GM18870 (cell line): ENCODE results near the gene ERLEC1.
"Not testable (repeated sequence)": the region's sequence is repeated elsewhere in the genome, so short reads cannot be mapped to it uniquely, and the experiment has no call there.

Experiments used
- ATAC-seq: cut with Tn5 transposase; IDR thresholded peaks from one replicate; pipeline ENCODE4 v1.9.1; 2021; ENCODE audit warnings: moderate library complexity; ENCODE audit not compliant: unreplicated experiment

The ERLEC1 gene

GRCh38 chr2:53786705-53787613 is at the start of gene ERLEC1, which contains the start of gene ASB3:
Gene ERLEC1, plus strand, starts transcription at chr2:53787044. Its CDS starts 167 bp downstream, at chr2:53787211.
Gene ASB3, minus strand, starts transcription at chr2:53786953. Its CDS starts 21,381 bp downstream, at chr2:53765572.
- peak; percentile 85 for ATAC-seq

GRCh38 chr2:53737091-53737490 is 49.8 kb upstream of the ERLEC1 start:
- no peak for ATAC-seq

- no peak for ATAC-seq
These were observed 47.8 kb upstream of the ERLEC1 start for GRCh38 chr2:53739032-53739431.

GRCh38 chr2:53740170-53740569 is 46.7 kb upstream of the ERLEC1 start:
- no peak for ATAC-seq

- no peak for ATAC-seq
These were observed 42.3 kb upstream of the ERLEC1 start for GRCh38 chr2:53744395-53745065.

- ATAC-seq: peak; percentile 31
These were observed 36.6 kb upstream of the ERLEC1 start for GRCh38 chr2:53750041-53750768.

GRCh38 chr2:53751728-53752127 is 35.1 kb upstream of the ERLEC1 start:
- peak; percentile 94 for ATAC-seq

GRCh38 chr2:53752385-53752784 is 34.5 kb upstream of the ERLEC1 start:
- ATAC-seq: no peak

GRCh38 chr2:53753041-53753440 is 33.8 kb upstream of the ERLEC1 start:
- ATAC-seq: peak; percentile 28

GRCh38 chr2:53755121-53755520 is 31.7 kb upstream of the ERLEC1 start:
- ATAC-seq: no peak

- no peak for ATAC-seq
These were observed 30.2 kb upstream of the ERLEC1 start for GRCh38 chr2:53756644-53757043.

GRCh38 chr2:53757206-53757605 is 29.6 kb upstream of the ERLEC1 start:
- not testable (repeated sequence) for ATAC-seq

- no peak for ATAC-seq
These were observed 21.1 kb upstream of the ERLEC1 start for GRCh38 chr2:53765767-53766166.

- ATAC-seq: peak; percentile 87
These were observed 19.2 kb upstream of the ERLEC1 start, which contains the start of gene CHAC2 for GRCh38 chr2:53767405-53768241. Gene CHAC2, plus strand, starts transcription at chr2:53767804. Its CDS starts 83 bp downstream, at chr2:53767887.

- ATAC-seq: peak; percentile 27
These were observed 18.7 kb upstream of the ERLEC1 start for GRCh38 chr2:53768242-53768542.

GRCh38 chr2:53769318-53769945 is 17.4 kb upstream of the ERLEC1 start:
- no peak for ATAC-seq

- no peak for ATAC-seq
These were observed 16.6 kb upstream of the ERLEC1 start for GRCh38 chr2:53770264-53770663.

GRCh38 chr2:53777134-53777533 is 9.7 kb upstream of the ERLEC1 start:
- ATAC-seq: no peak

- no peak for ATAC-seq
These were observed 8.2 kb upstream of the ERLEC1 start for GRCh38 chr2:53778536-53779162.

GRCh38 chr2:53780056-53780455 is 6.8 kb upstream of the ERLEC1 start:
- ATAC-seq: no peak
